H9 (cell line): ENCODE results near the gene MATN4. TPM values are rescaled to one million over a fixed set of nuclear protein-coding genes. Genes with fewer than 3 reads are reported as not detected.
A peak's percentile ranks its signal among the peaks of the same experiment; 100 is the strongest.

Experiments used
- DNase-seq: peaks from one replicate; pipeline ENCODE4 v3.0.0-alpha.2; 2017
- H2AFZ ChIP-seq: one replicate; pipeline ENCODE4 v1.6.1; 2013; ENCODE audit warnings: mild to moderate bottlenecking, low read length, control low read depth, moderate library complexity
- H2AK5ac ChIP-seq: 2 replicates; pipeline ENCODE4 v1.6.1; 2013; ENCODE audit warnings: low read length, control low read depth, mixed read lengths; ENCODE audit not compliant: insufficient read length
- H2BK120ac ChIP-seq: one replicate; pipeline ENCODE4 v1.6.1; 2013; ENCODE audit warnings: low read depth, mild to moderate bottlenecking, low read length, control low read depth, inconsistent platforms; ENCODE audit not compliant: poor library complexity, severe bottlenecking
- H2BK12ac ChIP-seq: 2 replicates; pipeline ENCODE4 v1.6.1; 2013; ENCODE audit warnings: low read length, control low read depth, mixed read lengths, low read depth; ENCODE audit not compliant: insufficient read length
- H2BK15ac ChIP-seq: 2 replicates; pipeline ENCODE4 v1.6.1; 2013; ENCODE audit warnings: low read depth, low read length, control low read depth
- H2BK20ac ChIP-seq: one replicate; pipeline ENCODE4 v1.6.1; 2013; ENCODE audit warnings: low read depth, mild to moderate bottlenecking, low read length, control low read depth, inconsistent platforms; ENCODE audit not compliant: poor library complexity, severe bottlenecking
- H2BK5ac ChIP-seq: 2 replicates; pipeline ENCODE4 v1.6.1; 2013; ENCODE audit warnings: low read length, control low read depth, mixed read lengths; ENCODE audit not compliant: insufficient read length
- H3K14ac ChIP-seq: 2 replicates; pipeline ENCODE4 v1.6.1; 2013; ENCODE audit warnings: low read length, control low read depth; ENCODE audit not compliant: insufficient read depth
- H3K18ac ChIP-seq: 2 replicates; pipeline ENCODE4 v1.6.1; 2013; ENCODE audit warnings: low read depth, mild to moderate bottlenecking, mixed read lengths, low read length, control low read depth; ENCODE audit not compliant: insufficient read length
- H3K23ac ChIP-seq: 2 replicates; pipeline ENCODE4 v1.6.1; 2013; ENCODE audit warnings: low read length, control low read depth, mixed read lengths, low read depth; ENCODE audit not compliant: insufficient read length
- H3K23me2 ChIP-seq: 2 replicates; pipeline ENCODE4 v1.6.1; 2013; ENCODE audit warnings: low read depth, mild to moderate bottlenecking, mixed read lengths, low read length, control low read depth; ENCODE audit not compliant: insufficient read length, poor library complexity, severe bottlenecking
- H3K27ac ChIP-seq: 2 replicates; pipeline ENCODE4 v1.5.1; 2013; ENCODE audit warnings: low read length, control low read depth, mixed read lengths, low read depth; ENCODE audit not compliant: insufficient read length
- H3K27me3 ChIP-seq: 2 replicates; pipeline ENCODE4 v1.6.1; 2013; ENCODE audit warnings: low read length, control low read depth, inconsistent platforms; ENCODE audit not compliant: insufficient read depth
- H3K4ac ChIP-seq: 2 replicates; pipeline ENCODE4 v1.6.1; 2013; ENCODE audit warnings: low read depth, mild to moderate bottlenecking, control low read depth, inconsistent platforms, low read length, moderate library complexity
- H3K4me1 ChIP-seq: 2 replicates; pipeline ENCODE4 v1.6.1; 2013; ENCODE audit warnings: low read length, control low read depth, inconsistent platforms; ENCODE audit not compliant: insufficient read depth
- H3K4me2 ChIP-seq: 2 replicates; pipeline ENCODE4 v1.6.1; 2013; ENCODE audit warnings: low read length, control low read depth, mixed read lengths; ENCODE audit not compliant: insufficient read length, insufficient read depth
- H3K56ac ChIP-seq: 2 replicates; pipeline ENCODE4 v1.6.1; 2013; ENCODE audit warnings: low read depth, mild to moderate bottlenecking, mixed read lengths, low read length, control low read depth; ENCODE audit not compliant: insufficient read length
- H3K79me1 ChIP-seq: 2 replicates; pipeline ENCODE4 v1.6.1; 2013; ENCODE audit warnings: low read depth, mild to moderate bottlenecking, moderate library complexity, low read length, control low read depth, inconsistent platforms; ENCODE audit not compliant: insufficient read depth, poor library complexity, severe bottlenecking
- H3K79me2 ChIP-seq: 2 replicates; pipeline ENCODE4 v1.6.1; 2013; ENCODE audit warnings: low read length, control low read depth, inconsistent platforms; ENCODE audit not compliant: insufficient read depth
- H3K9ac ChIP-seq: 2 replicates; pipeline ENCODE4 v1.6.1; 2013; ENCODE audit warnings: low read length, control low read depth, mixed read lengths; ENCODE audit not compliant: insufficient read length; ENCODE audit errors: extremely low read depth
- H3K9me3 ChIP-seq: one replicate; pipeline ENCODE4 v1.6.1; 2013; ENCODE audit warnings: low read depth, low read length, inconsistent platforms; ENCODE audit not compliant: control insufficient read depth
- H3T11ph ChIP-seq: one replicate; pipeline ENCODE4 v1.6.1; 2013; ENCODE audit warnings: mild to moderate bottlenecking, low read length, control low read depth, inconsistent platforms
- H4K20me1 ChIP-seq: one replicate; pipeline ENCODE4 v1.6.1; 2013; ENCODE audit not compliant: control insufficient read depth, insufficient read length, insufficient read depth
- H4K5ac ChIP-seq: 2 replicates; pipeline ENCODE4 v1.6.1; 2013; ENCODE audit warnings: low read depth, mild to moderate bottlenecking, mixed read lengths, low read length, control low read depth; ENCODE audit not compliant: insufficient read length
- H4K8ac ChIP-seq: replicated peaks from 2 replicates; pipeline ENCODE4 v1.6.1; 2013; ENCODE audit warnings: low read length, control low read depth, mixed read lengths, low read depth; ENCODE audit not compliant: insufficient read length
- H4K91ac ChIP-seq: 2 replicates; pipeline ENCODE4 v1.6.1; 2013; ENCODE audit warnings: low read depth, mild to moderate bottlenecking, moderate library complexity, mixed read lengths, low read length, control low read depth; ENCODE audit not compliant: insufficient read length
- H3K27ac Mint-ChIP-seq, 3 experiments: 2 replicates in 2 of 3; 3 replicates in 1 of 3; pipeline ENCODE4 v1.8.0; 2020 to 2021; ENCODE audit warnings: mixed read lengths in 3 of 3, mild to moderate bottlenecking in 1 of 3, moderate library complexity in 1 of 3
- H3K27me3 Mint-ChIP-seq: 2 replicates; pipeline ENCODE4 v1.8.0; 2021; ENCODE audit warnings: low read depth, mild to moderate bottlenecking, moderate library complexity, mixed read lengths
- H3K36me3 Mint-ChIP-seq, 3 experiments: 2 replicates in 2 of 3; 3 replicates in 1 of 3; pipeline ENCODE4 v1.8.0; 2020 to 2021; ENCODE audit warnings: low read depth in 3 of 3, mixed read lengths in 3 of 3; ENCODE audit not compliant: insufficient read depth in 1 of 3
- H3K4me1 Mint-ChIP-seq, 2 experiments: 2 replicates each; pipeline ENCODE4 v1.8.0; 2020; ENCODE audit warnings: mixed read lengths in 2 of 2
- H3K4me3 Mint-ChIP-seq, 2 experiments: 2 replicates in 1 of 2; 3 replicates in 1 of 2; pipeline ENCODE4 v1.8.0; 2020 to 2021; ENCODE audit warnings: mild to moderate bottlenecking in 2 of 2, mixed read lengths in 2 of 2, moderate library complexity in 1 of 2
- H3K9me3 Mint-ChIP-seq, 2 experiments: 2 replicates in 1 of 2; 3 replicates in 1 of 2; pipeline ENCODE4 v1.8.0; 2020; ENCODE audit warnings: mild to moderate bottlenecking in 2 of 2, mixed read lengths in 2 of 2, moderate library complexity in 1 of 2
- WGBS: extraction: QIAGEN DNeasy Blood & Tissue Kit; methylation state at CpG from one replicate; pipeline ENCODE4 v1.1.7; 2013; ENCODE audit warnings: missing lambda C conversion rate, low lambda C conversion rate, mixed read lengths; ENCODE audit not compliant: insufficient read length; ENCODE audit errors: extremely low coverage; 5-methylcytosine and 5-hydroxymethylcytosine counted together
- total RNA-seq: library from RNA; stranded (reverse); gene quantifications from 2 replicates; pipeline ENCODE4 v1.2.1, GENCODE V29; 2021
- TF ChIP-seq, protein P1 (sequence below): fragments of 200-600 bp; sonication (generic); conservative IDR thresholded peaks from 3 replicates; pipeline ENCODE4 v1.8.0; 2021; ENCODE audit warnings: antibody characterized with exemption, mild to moderate bottlenecking

Gene MATN4
- total RNA-seq, 1 experiment from 2014 or later = 0.11 TPM

DNA sequence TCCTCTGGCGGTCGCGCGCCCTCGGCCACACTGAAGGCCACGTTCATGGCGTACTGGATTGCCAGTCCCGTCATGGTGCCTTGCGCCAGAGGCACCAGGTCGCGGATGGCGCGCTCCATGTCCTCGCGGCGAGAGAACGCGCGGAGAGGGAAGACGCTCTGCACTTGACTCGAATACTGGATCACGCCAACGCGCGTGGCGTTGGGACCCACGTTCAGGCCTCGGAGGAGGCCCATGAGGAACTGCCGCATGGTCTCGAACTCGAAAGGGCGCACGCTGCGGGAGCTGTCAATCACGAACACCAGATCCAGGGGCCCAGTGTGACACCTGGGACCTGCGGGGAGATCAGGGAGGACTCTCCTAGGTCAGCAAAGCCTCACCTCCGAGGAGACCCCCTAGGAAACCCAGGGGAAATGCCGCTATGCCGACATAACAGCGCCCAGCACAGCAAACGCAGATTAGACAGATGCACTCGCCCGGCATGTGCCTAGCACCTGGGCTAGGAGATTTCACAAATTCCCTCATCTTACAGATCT is 3.6 kb downstream of the MATN4 start:
- Histone ChIP-seq H2AK5ac (no peak overlapping the region), H4K91ac (no peak overlapping the region), H3K79me1 (no peaks in the 10 kb centered on the region), H3K4ac (no peak overlapping the region), H4K20me1 (no peaks in the 10 kb centered on the region), H3K9ac (no peak overlapping the region), H2BK15ac (no peak overlapping the region), H2BK12ac (no peak overlapping the region), H3K27me3 (no peaks in the 10 kb centered on the region), H3K4me1 (no peaks in the 10 kb centered on the region), H3K23me2 (peaks cover 2% of the 10 kb centered on the region), H3K79me2 (no peaks in the 10 kb centered on the region), H3K18ac (no peak overlapping the region), H2BK20ac (no peak overlapping the region), H3K23ac (no peak overlapping the region), H2AFZ (no peak overlapping the region), H3T11ph (no peak overlapping the region), H3K56ac (no peak overlapping the region), H3K27ac (no peak overlapping the region), H4K8ac (no peak overlapping the region), H3K9me3 (no peaks in the 10 kb centered on the region), H3K4me2 (no peak overlapping the region), H4K5ac (no peak overlapping the region), H2BK120ac (no peak overlapping the region), H2BK5ac (no peak overlapping the region), H3K14ac (no peak overlapping the region)
- H3K27ac Mint-ChIP-seq = peak overlapping the region in 1 of 3 experiments; percentile 83; a peak in 1 of 7 replicates
- peak; percentile 27 for DNase-seq
- H3K27me3 Mint-ChIP-seq = peaks cover 16% of the 10 kb centered on the region
- no peaks in the 10 kb centered on the region for H3K36me3 Mint-ChIP-seq
- no CpG with 5 or more reads among the region's 43 CpGs for WGBS
- TF ChIP-seq, protein P1, sequence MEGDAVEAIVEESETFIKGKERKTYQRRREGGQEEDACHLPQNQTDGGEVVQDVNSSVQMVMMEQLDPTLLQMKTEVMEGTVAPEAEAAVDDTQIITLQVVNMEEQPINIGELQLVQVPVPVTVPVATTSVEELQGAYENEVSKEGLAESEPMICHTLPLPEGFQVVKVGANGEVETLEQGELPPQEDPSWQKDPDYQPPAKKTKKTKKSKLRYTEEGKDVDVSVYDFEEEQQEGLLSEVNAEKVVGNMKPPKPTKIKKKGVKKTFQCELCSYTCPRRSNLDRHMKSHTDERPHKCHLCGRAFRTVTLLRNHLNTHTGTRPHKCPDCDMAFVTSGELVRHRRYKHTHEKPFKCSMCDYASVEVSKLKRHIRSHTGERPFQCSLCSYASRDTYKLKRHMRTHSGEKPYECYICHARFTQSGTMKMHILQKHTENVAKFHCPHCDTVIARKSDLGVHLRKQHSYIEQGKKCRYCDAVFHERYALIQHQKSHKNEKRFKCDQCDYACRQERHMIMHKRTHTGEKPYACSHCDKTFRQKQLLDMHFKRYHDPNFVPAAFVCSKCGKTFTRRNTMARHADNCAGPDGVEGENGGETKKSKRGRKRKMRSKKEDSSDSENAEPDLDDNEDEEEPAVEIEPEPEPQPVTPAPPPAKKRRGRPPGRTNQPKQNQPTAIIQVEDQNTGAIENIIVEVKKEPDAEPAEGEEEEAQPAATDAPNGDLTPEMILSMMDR = no peak
- H3K4me3 Mint-ChIP-seq = no peak overlapping the region
- H3K9me3 Mint-ChIP-seq = no peaks in the 10 kb centered on the region; a peak in 1 of 5 replicates
- peaks cover 14 to 26% of the 10 kb centered on the region in 2 experiments for H3K4me1 Mint-ChIP-seq
